Vagina (tissue), 2 donors: ENCODE results near the gene RPL14. TPM values are rescaled to one million over a fixed set of nuclear protein-coding genes. Genes with fewer than 3 reads are reported as not detected.

ENCODE experiments used
- DNase-seq, 2 donors: peaks; one replicate each; pipeline ENCODE4 v3.0.0-alpha.2; 2017; ENCODE audit errors: extremely low spot score in 2 of 2
- H3K27ac ChIP-seq: fragments of 200-600 bp; sonication (generic); one replicate; pipeline ENCODE4 v1.5.1; 2019
- H3K27me3 ChIP-seq: fragments of 200-600 bp; sonication (generic); one replicate; pipeline ENCODE4 v1.5.1; 2019
- H3K36me3 ChIP-seq, 2 donors: fragments of 200-600 bp; sonication (generic); one replicate each; pipeline ENCODE4 v1.5.1; 2017 to 2019
- H3K4me1 ChIP-seq: fragments of 200-600 bp; sonication (generic); one replicate; pipeline ENCODE4 v1.5.1; 2019
- H3K4me3 ChIP-seq, 2 donors: fragments of 200-600 bp; sonication (generic); 1 replicate in 1 of 2; 2 replicates in 1 of 2; pipeline ENCODE4 v1.5.1; 2016 to 2019
- H3K9me3 ChIP-seq: fragments of 200-600 bp; sonication (generic); one replicate; pipeline ENCODE4 v1.5.1; 2019
- CTCF ChIP-seq, 3 experiments: fragments of 450-650 bp in 2 of 3; fragments of 200-600 bp in 1 of 3; sonication (generic) in 1 of 3; IDR thresholded peaks; one replicate each; pipeline ENCODE4 v1.5.1; 2017 to 2019; ENCODE audit warnings: antibody characterized with exemption in 3 of 3, mild to moderate bottlenecking in 2 of 3, moderate library complexity in 2 of 3
- POLR2A ChIP-seq, 2 donors: fragments of 450-650 bp; IDR thresholded peaks; one replicate each; pipeline ENCODE4 v1.6.1; 2017; ENCODE audit warnings: antibody characterized with exemption in 2 of 2, mild to moderate bottlenecking in 2 of 2, moderate library complexity in 2 of 2
- POLR2AphosphoS5 ChIP-seq, 2 donors: sonication (generic); formaldehyde crosslinking; IDR thresholded peaks; one replicate each; pipeline ENCODE4 v1.9.0; 2017; ENCODE audit warnings: antibody characterized with exemption in 2 of 2, mild to moderate bottlenecking in 2 of 2, low read depth in 1 of 2; ENCODE audit not compliant: insufficient read depth in 1 of 2
- intact Hi-C: fragments of 100-400 bp; cut with DNase I; formaldehyde crosslinking; loops from one replicate; pipeline ENCODE4 v1.15.1; 2023
- total RNA-seq: library from RNA; depleted of rRNA; stranded (reverse); fragments of >200 nt; gene quantifications from one replicate; pipeline ENCODE4 v1.2.3, GENCODE V29; 2016

The RPL14 gene
- total RNA-seq, 1 donor from 2014 or later, result 500 TPM

- Histone ChIP-seq H3K27me3 (no peaks in the 10 kb centered on the region), H3K27ac (no peak overlapping the region), H3K9me3 (no peaks in the 10 kb centered on the region), H3K4me3 (no peak overlapping the region), H3K36me3 (no peaks in the 10 kb centered on the region), H3K4me1 (peaks cover 4% of the 10 kb centered on the region)
- TF ChIP-seq CTCF (IDR thresholded peaks at IDR 0.05) (no peak), POLR2AphosphoS5 (IDR thresholded peaks at IDR 0.05; ENCODE audit: insufficient read depth in 1 of 2, low read depth in 1 of 2) (no peak), POLR2A (IDR thresholded peaks at IDR 0.05) (no peak)
- no peak for DNase-seq
- intact Hi-C loops, result loop anchor here (10.0 kb wide), 1 partner anchor 45 kb away; the partner anchor contains the start of gene RPL14
These were observed 42.8 kb downstream of the RPL14 start for GRCh38 chr3:40499952-40500351.

- no peak for DNase-seq
- intact Hi-C loops, result loop anchor here (10.0 kb wide), 1 partner anchor 47 kb away; the partner anchor contains the start of gene RPL14
- no peaks in the 10 kb centered on the region for H3K27me3 ChIP-seq
- no peak overlapping the region for H3K27ac ChIP-seq
- H3K4me3 ChIP-seq, result no peak overlapping the region
- TF ChIP-seq POLR2AphosphoS5 (IDR thresholded peaks at IDR 0.05; ENCODE audit: insufficient read depth in 1 of 2, low read depth in 1 of 2), result no peak
- no peak for TF ChIP-seq POLR2A (IDR thresholded peaks at IDR 0.05)
- no peak for TF ChIP-seq CTCF (IDR thresholded peaks at IDR 0.05)
- H3K4me1 ChIP-seq, result peaks cover 20% of the 10 kb centered on the region
- no peaks in the 10 kb centered on the region for H3K9me3 ChIP-seq
- H3K36me3 ChIP-seq, result no peaks in the 10 kb centered on the region
These were observed 44.9 kb downstream of the RPL14 start for GRCh38 chr3:40502034-40502433.

- no peaks in the 10 kb centered on the region for H3K9me3 ChIP-seq
- H3K4me1 ChIP-seq, result peaks cover 20% of the 10 kb centered on the region
- intact Hi-C loops, result loop anchor here (10.0 kb wide), 1 partner anchor 50 kb away; the partner anchor contains the start of gene RPL14
- peak overlapping the region; percentile 46 for H3K27ac ChIP-seq
- TF ChIP-seq CTCF (IDR thresholded peaks at IDR 0.05), result no peak
- peak; percentile 31 to 71 for TF ChIP-seq POLR2AphosphoS5 (IDR thresholded peaks at IDR 0.05; ENCODE audit: insufficient read depth in 1 of 2, low read depth in 1 of 2)
- no peaks in the 10 kb centered on the region for H3K36me3 ChIP-seq
- DNase-seq, result no peak
- H3K27me3 ChIP-seq, result no peaks in the 10 kb centered on the region
- peak overlapping the region in 1 of 2 donors; percentile 57 for H3K4me3 ChIP-seq
These were observed 47.7 kb downstream of the RPL14 start for GRCh38 chr3:40504636-40505430.

- intact Hi-C loops, result loop anchor here (10.0 kb wide), 1 partner anchor 51 kb away; the partner anchor contains the start of gene RPL14
- H3K27ac ChIP-seq, result peak within 1 kb of the TSS; percentile 46
- H3K9me3 ChIP-seq, result no peaks in the 10 kb centered on the region
- peak within 1 kb of the TSS; percentile 44 to 57 for H3K4me3 ChIP-seq
- no peaks in the 10 kb centered on the region for H3K36me3 ChIP-seq
- H3K4me1 ChIP-seq, result peaks cover 20% of the 10 kb centered on the region
- TF ChIP-seq POLR2AphosphoS5 (IDR thresholded peaks at IDR 0.05; ENCODE audit: insufficient read depth in 1 of 2, low read depth in 1 of 2) (peak in 1 of 2 donors; percentile 61), POLR2A (IDR thresholded peaks at IDR 0.05) (no peak)
- DNase-seq, result no peak
- H3K27me3 ChIP-seq, result no peaks in the 10 kb centered on the region
These were observed 48.7 kb downstream of the RPL14 start, which contains the start of gene ZNF620 for GRCh38 chr3:40505599-40506462. TSS of gene ZNF620 (plus strand) at chr3:40506039. CDS start at chr3:40506353, 314 bp downstream.

- Histone ChIP-seq H3K27ac (no peak overlapping the region), H3K27me3 (no peaks in the 10 kb centered on the region), H3K9me3 (no peaks in the 10 kb centered on the region), H3K4me1 (peaks cover 7% of the 10 kb centered on the region), H3K4me3 (no peak overlapping the region), H3K36me3 (peaks cover 0 to 5% of the 10 kb centered on the region in 2 donors)
- intact Hi-C loops, result no loop called here
- DNase-seq, result no peak
- TF ChIP-seq POLR2A (IDR thresholded peaks at IDR 0.05), result no peak
- TF ChIP-seq CTCF (IDR thresholded peaks at IDR 0.05), result no peak
- TF ChIP-seq POLR2AphosphoS5 (IDR thresholded peaks at IDR 0.05; ENCODE audit: insufficient read depth in 1 of 2, low read depth in 1 of 2), result no peak
These were observed 54.0 kb downstream of the RPL14 start for GRCh38 chr3:40511031-40511718.
